ENCODE results near the gene CISH.

The CISH gene

GRCh38 chr3:50650018-50650417 is 38.4 kb upstream of the CISH start:
- TF ChIP-seq CTCF (IDR thresholded peaks at IDR 0.05; ENCODE audit: low read depth, low read length, missing control alignments) = no peak
- H3K4me3 ChIP-seq (ENCODE audit: low read depth, low read length) = no peak overlapping the region
- no peak for DNase-seq (ENCODE audit: low read depth)
- in situ Hi-C loops (cut with HindIII; ENCODE audit: low sequenced_read_pairs) = no loop called here

GRCh38 chr3:50649451-50649931 is 37.9 kb upstream of the CISH start:
- TF ChIP-seq CTCF (IDR thresholded peaks at IDR 0.05; ENCODE audit: low read depth, low read length, missing control alignments) = no peak
- in situ Hi-C loops (cut with HindIII; ENCODE audit: low sequenced_read_pairs) = no loop called here
- DNase-seq (ENCODE audit: low read depth) = no peak
- H3K4me3 ChIP-seq (ENCODE audit: low read depth, low read length) = no peak overlapping the region

- no peak for TF ChIP-seq CTCF (IDR thresholded peaks at IDR 0.05; ENCODE audit: low read depth, low read length, missing control alignments)
- no peak overlapping the region for H3K4me3 ChIP-seq (ENCODE audit: low read depth, low read length)
- no peak for DNase-seq (ENCODE audit: low read depth)
- in situ Hi-C loops (cut with HindIII; ENCODE audit: low sequenced_read_pairs) = no loop called here
These were observed 37.4 kb upstream of the CISH start for GRCh38 chr3:50648944-50649343.

- H3K4me3 ChIP-seq (ENCODE audit: low read depth, low read length) = no peak overlapping the region
- DNase-seq (ENCODE audit: low read depth) = no peak
- TF ChIP-seq CTCF (IDR thresholded peaks at IDR 0.05; ENCODE audit: low read depth, low read length, missing control alignments) = no peak
- in situ Hi-C loops (cut with HindIII; ENCODE audit: low sequenced_read_pairs) = no loop called here
These were observed 36.7 kb upstream of the CISH start for GRCh38 chr3:50648313-50648712.

GRCh38 chr3:50645378-50645777 is 33.8 kb upstream of the CISH start:
- no peak for DNase-seq (ENCODE audit: low read depth)
- in situ Hi-C loops (cut with HindIII; ENCODE audit: low sequenced_read_pairs) = no loop called here
- no peak overlapping the region for H3K4me3 ChIP-seq (ENCODE audit: low read depth, low read length)
- no peak for TF ChIP-seq CTCF (IDR thresholded peaks at IDR 0.05; ENCODE audit: low read depth, low read length, missing control alignments)

- no peak overlapping the region for H3K4me3 ChIP-seq (ENCODE audit: low read depth, low read length)
- in situ Hi-C loops (cut with HindIII; ENCODE audit: low sequenced_read_pairs) = no loop called here
- TF ChIP-seq CTCF (IDR thresholded peaks at IDR 0.05; ENCODE audit: low read depth, low read length, missing control alignments) = no peak
- no peak for DNase-seq (ENCODE audit: low read depth)
These were observed 33.0 kb upstream of the CISH start for GRCh38 chr3:50644561-50644960.

GRCh38 chr3:50642382-50642781 is 30.8 kb upstream of the CISH start:
- in situ Hi-C loops (cut with HindIII; ENCODE audit: low sequenced_read_pairs) = no loop called here
- TF ChIP-seq CTCF (IDR thresholded peaks at IDR 0.05; ENCODE audit: low read depth, low read length, missing control alignments) = no peak
- no peak for DNase-seq (ENCODE audit: low read depth)
- H3K4me3 ChIP-seq (ENCODE audit: low read depth, low read length) = no peak overlapping the region
